Measurements from ENCODE around the gene PCED1A. TPM values are rescaled to one million over a fixed set of nuclear protein-coding genes. Genes with fewer than 3 reads are reported as not detected.

PCED1A gene
- total RNA-seq, 2 donors from 2014 or later: 40.2 to 46.5 TPM

DNA sequence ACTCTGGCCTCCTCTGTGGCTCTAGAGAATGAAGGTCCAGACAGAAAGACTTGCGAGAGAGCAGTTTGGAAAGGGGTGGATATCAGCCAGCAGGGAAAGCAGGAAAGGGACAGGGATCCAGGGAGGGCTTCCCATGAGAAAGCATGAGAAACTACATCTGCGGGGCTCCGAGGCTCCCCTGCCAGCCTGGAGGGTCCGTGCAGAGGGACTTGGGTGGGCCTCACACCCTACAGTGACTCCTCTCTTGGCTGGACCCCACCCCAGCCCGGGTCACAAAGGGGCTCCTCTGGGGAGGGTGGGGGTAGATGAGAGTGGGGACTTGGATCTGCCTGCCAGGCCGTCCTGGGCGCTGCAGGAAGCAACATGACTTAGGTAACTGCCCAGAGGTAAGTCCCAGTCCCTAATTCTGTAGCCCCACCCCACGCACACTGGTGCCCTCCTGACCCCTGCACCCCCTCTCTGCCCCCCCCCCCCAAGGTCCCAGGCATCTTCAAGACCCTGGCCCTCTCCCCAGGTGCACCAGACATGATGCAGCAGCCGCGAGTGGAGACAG, 24.3 kb downstream of the PCED1A start, which contains the start of gene TMEM239:
TSS of gene TMEM239 (plus strand) at position 335 of the 553 bp plus-strand sequence. CDS start at position 526, 191 bp downstream.
- H3K4me1 Mint-ChIP-seq: peaks cover 19% of the 10 kb centered on the region
- Histone ChIP-seq H3K27me3 (ENCODE audit: control insufficient read depth, insufficient read depth, low read length, poor library complexity, severe bottlenecking) (peaks cover 24% of the 10 kb centered on the region), H3K4me3 (ENCODE audit: low read length) (no peak within 1 kb of the TSS), H3K36me3 (ENCODE audit: control insufficient read depth, insufficient read depth, low read length) (no peaks in the 10 kb centered on the region), H3K9me3 (ENCODE audit: control insufficient read depth, low read length) (peaks cover 9% of the 10 kb centered on the region), H3K4me1 (ENCODE audit: control insufficient read depth, insufficient read depth, low read length) (peaks cover 5% of the 10 kb centered on the region), H3K9ac (ENCODE audit: extremely low read depth, low read length, poor library complexity, severe bottlenecking) (no peak within 1 kb of the TSS), H3K27ac (ENCODE audit: low read depth, low read length) (no peak within 1 kb of the TSS)
- H3K27me3 Mint-ChIP-seq (ENCODE audit: insufficient read depth): peaks cover 60% of the 10 kb centered on the region
- H3K4me3 Mint-ChIP-seq: no peak within 1 kb of the TSS
- H3K27ac Mint-ChIP-seq: peak within 1 kb of the TSS; percentile 44
- no peaks in the 10 kb centered on the region for H3K36me3 Mint-ChIP-seq (ENCODE audit: low read depth)
- TF ChIP-seq, protein P1, sequence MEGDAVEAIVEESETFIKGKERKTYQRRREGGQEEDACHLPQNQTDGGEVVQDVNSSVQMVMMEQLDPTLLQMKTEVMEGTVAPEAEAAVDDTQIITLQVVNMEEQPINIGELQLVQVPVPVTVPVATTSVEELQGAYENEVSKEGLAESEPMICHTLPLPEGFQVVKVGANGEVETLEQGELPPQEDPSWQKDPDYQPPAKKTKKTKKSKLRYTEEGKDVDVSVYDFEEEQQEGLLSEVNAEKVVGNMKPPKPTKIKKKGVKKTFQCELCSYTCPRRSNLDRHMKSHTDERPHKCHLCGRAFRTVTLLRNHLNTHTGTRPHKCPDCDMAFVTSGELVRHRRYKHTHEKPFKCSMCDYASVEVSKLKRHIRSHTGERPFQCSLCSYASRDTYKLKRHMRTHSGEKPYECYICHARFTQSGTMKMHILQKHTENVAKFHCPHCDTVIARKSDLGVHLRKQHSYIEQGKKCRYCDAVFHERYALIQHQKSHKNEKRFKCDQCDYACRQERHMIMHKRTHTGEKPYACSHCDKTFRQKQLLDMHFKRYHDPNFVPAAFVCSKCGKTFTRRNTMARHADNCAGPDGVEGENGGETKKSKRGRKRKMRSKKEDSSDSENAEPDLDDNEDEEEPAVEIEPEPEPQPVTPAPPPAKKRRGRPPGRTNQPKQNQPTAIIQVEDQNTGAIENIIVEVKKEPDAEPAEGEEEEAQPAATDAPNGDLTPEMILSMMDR (conservative IDR thresholded peaks at IDR 0.05): no peak
- 77 to 86% methylated on average over 5 to 10 of the region's 10 CpGs for WGBS, 2 experiments (ENCODE audit: insufficient coverage in 1 of 2, insufficient read length in 1 of 2)
- peak; percentile 37 for DNase-seq
- peaks cover 20% of the 10 kb centered on the region for H3K9me3 Mint-ChIP-seq

DNA sequence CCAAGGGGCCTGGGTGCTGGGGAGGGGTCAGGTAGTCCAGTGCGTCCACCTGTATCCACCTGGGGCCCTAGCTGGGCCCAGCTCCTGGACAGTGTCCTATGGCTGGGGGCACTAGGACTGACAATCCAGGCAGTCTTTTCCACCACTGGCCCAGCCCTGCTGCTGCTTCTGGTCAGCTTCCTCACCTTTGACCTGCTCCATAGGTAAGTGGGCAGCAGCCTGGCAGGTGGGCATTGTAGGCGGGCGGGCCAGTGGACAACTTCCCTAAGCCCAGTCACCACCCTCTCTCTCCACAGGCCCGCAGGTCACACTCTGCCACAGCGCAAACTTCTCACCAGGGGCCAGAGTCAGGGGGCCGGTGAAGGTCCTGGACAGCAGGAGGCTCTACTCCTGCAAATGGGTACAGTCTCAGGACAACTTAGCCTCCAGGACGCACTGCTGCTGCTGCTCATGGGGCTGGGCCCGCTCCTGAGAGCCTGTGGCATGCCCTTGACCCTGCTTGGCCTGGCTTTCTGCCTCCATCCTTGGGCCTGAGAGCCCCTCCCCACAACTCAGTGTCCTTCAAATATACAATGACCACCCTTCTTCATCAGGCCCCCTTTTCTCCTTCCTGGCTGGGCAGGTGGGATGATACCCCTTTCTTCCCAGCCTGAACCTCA, 25.1 kb downstream of the PCED1A start:
- H3K36me3 Mint-ChIP-seq (ENCODE audit: low read depth): no peaks in the 10 kb centered on the region
- DNase-seq: peak; percentile 39
- H3K4me1 ChIP-seq (ENCODE audit: control insufficient read depth, insufficient read depth, low read length): peaks cover 5% of the 10 kb centered on the region
- no peak overlapping the region for H3K4me3 ChIP-seq (ENCODE audit: low read length)
- no peaks in the 10 kb centered on the region for H3K36me3 ChIP-seq (ENCODE audit: control insufficient read depth, insufficient read depth, low read length)
- WGBS, 2 experiments (ENCODE audit: insufficient coverage in 1 of 2, insufficient read length in 1 of 2): 92% methylated on average over 2 to 8 of the region's 8 CpGs
- TF ChIP-seq, protein P1 (conservative IDR thresholded peaks at IDR 0.05): no peak
- H3K27me3 Mint-ChIP-seq (ENCODE audit: insufficient read depth): peaks cover 57% of the 10 kb centered on the region
- H3K27ac ChIP-seq (ENCODE audit: low read depth, low read length): no peak overlapping the region
- H3K27ac Mint-ChIP-seq: peak overlapping the region; percentile 44
- H3K9me3 Mint-ChIP-seq: peaks cover 23% of the 10 kb centered on the region
- peaks cover 17% of the 10 kb centered on the region for H3K4me1 Mint-ChIP-seq
- no peak overlapping the region for H3K4me3 Mint-ChIP-seq
- H3K9me3 ChIP-seq (ENCODE audit: control insufficient read depth, low read length): peaks cover 9% of the 10 kb centered on the region
- peaks cover 17% of the 10 kb centered on the region for H3K27me3 ChIP-seq (ENCODE audit: control insufficient read depth, insufficient read depth, low read length, poor library complexity, severe bottlenecking)
- H3K9ac ChIP-seq (ENCODE audit: extremely low read depth, low read length, poor library complexity, severe bottlenecking): no peak overlapping the region

DNA sequence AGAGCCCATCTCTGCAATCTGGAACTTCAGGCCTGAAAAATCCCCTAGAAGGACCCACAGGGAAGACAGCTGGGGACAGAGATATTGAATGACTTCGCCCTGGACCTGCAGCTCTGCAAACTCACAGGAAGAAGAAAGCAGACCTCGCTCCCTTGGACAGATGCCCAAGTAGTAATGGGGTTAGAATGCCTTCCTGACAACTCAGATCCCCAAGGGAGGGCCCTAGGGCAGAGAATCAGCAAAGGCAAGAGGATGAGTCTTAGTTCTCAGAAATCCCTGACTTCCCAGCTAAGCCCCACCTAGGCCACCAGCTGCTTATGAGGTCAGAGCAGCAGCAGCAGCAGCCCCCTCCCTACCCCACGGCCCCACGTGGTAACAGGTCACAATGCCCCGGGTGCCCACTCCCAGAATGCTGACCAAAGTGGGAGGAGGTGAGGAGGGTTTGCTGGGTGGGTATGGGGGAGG, 25.8 kb downstream of the PCED1A start, which contains the start of gene C20orf141:
TSS of gene C20orf141 (plus strand) at position 401 of the 465 bp plus-strand sequence. CDS start 198 bp downstream, outside the sequence.
- peaks cover 23% of the 10 kb centered on the region for H3K9me3 Mint-ChIP-seq
- WGBS, 2 experiments (ENCODE audit: insufficient coverage in 1 of 2, insufficient read length in 1 of 2): 88 to 90% methylated on average over 2 of the region's 5 CpGs
- TF ChIP-seq, protein P1 (conservative IDR thresholded peaks at IDR 0.05): no peak
- Histone ChIP-seq H3K9ac (ENCODE audit: extremely low read depth, low read length, poor library complexity, severe bottlenecking) (no peak within 1 kb of the TSS), H3K9me3 (ENCODE audit: control insufficient read depth, low read length) (peaks cover 9% of the 10 kb centered on the region), H3K36me3 (ENCODE audit: control insufficient read depth, insufficient read depth, low read length) (no peaks in the 10 kb centered on the region), H3K4me1 (ENCODE audit: control insufficient read depth, insufficient read depth, low read length) (peaks cover 5% of the 10 kb centered on the region), H3K27me3 (ENCODE audit: control insufficient read depth, insufficient read depth, low read length, poor library complexity, severe bottlenecking) (peaks cover 9% of the 10 kb centered on the region), H3K4me3 (ENCODE audit: low read length) (no peak within 1 kb of the TSS), H3K27ac (ENCODE audit: low read depth, low read length) (no peak within 1 kb of the TSS)
- peak within 1 kb of the TSS; percentile 44 for H3K27ac Mint-ChIP-seq
- H3K4me3 Mint-ChIP-seq: no peak within 1 kb of the TSS
- no peaks in the 10 kb centered on the region for H3K36me3 Mint-ChIP-seq (ENCODE audit: low read depth)
- peaks cover 52% of the 10 kb centered on the region for H3K27me3 Mint-ChIP-seq (ENCODE audit: insufficient read depth)
- H3K4me1 Mint-ChIP-seq: peaks cover 11% of the 10 kb centered on the region
- peak; percentile 54 for DNase-seq

Measured in endodermal cell (in vitro differentiated cells).